ENCODE results near the gene HOXD1.

DNA sequence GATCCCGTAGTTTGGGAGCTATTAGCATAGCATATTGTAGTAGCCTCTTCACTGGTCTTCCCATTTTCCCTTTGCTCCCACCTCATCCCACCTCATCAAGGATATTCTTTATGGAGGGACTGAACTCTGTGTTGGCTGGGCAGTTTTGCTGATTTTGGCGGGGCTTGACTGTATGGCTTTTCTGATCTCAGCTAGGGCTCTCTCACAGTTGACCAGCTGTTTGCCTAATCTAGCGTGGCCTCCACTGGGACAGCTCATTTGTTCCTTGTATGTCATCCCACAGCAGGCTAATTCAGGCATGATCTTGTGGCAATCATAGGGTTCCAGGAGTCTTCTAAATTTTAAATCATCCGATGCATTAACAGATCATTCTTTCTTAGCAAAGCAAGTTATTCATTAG, 50.6 kb downstream of the HOXD1 start:
- TF ChIP-seq POLR2AphosphoS5 (IDR thresholded peaks at IDR 0.05) = no peak
- TF ChIP-seq, protein P1, sequence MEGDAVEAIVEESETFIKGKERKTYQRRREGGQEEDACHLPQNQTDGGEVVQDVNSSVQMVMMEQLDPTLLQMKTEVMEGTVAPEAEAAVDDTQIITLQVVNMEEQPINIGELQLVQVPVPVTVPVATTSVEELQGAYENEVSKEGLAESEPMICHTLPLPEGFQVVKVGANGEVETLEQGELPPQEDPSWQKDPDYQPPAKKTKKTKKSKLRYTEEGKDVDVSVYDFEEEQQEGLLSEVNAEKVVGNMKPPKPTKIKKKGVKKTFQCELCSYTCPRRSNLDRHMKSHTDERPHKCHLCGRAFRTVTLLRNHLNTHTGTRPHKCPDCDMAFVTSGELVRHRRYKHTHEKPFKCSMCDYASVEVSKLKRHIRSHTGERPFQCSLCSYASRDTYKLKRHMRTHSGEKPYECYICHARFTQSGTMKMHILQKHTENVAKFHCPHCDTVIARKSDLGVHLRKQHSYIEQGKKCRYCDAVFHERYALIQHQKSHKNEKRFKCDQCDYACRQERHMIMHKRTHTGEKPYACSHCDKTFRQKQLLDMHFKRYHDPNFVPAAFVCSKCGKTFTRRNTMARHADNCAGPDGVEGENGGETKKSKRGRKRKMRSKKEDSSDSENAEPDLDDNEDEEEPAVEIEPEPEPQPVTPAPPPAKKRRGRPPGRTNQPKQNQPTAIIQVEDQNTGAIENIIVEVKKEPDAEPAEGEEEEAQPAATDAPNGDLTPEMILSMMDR (IDR thresholded peaks at IDR 0.05) = no peak
